Activated CD8-positive, alpha-beta T cell treated with anti-CD3 and anti-CD28 coated beads for 36 hours (primary cell): ENCODE measurements around the gene SMARCD3. TPM values are rescaled to one million over a fixed set of nuclear protein-coding genes. Genes with fewer than 3 reads are reported as not detected.

Experiments
- ATAC-seq: fragments of 200-7000 bp; cut with Tn5 transposase; one replicate; pipeline ENCODE4 v1.10.0; 2021; ENCODE audit warnings: mild to moderate bottlenecking, moderate library complexity
- CTCF ChIA-PET: fragments of 350-600 bp; sonication (Branson Sonifier 250); formaldehyde crosslinking; loops from one replicate; lab custom pipeline; 2021; ENCODE audit warnings: antibody characterized with exemption; lab: Charles Lee
- POLR2A ChIA-PET: fragments of 350-600 bp; sonication (Branson Sonifier 250); formaldehyde crosslinking; loops from one replicate; lab custom pipeline; 2021; ENCODE audit warnings: antibody characterized with exemption; lab: Charles Lee
- DNase-seq: peaks from one replicate; pipeline ENCODE4 v3.0.0-alpha.2; 2020
- H3K27ac Mint-ChIP-seq: one replicate; pipeline ENCODE4 v1.8.0; 2021; ENCODE audit warnings: mild to moderate bottlenecking, mixed read lengths
- H3K27me3 Mint-ChIP-seq: one replicate; pipeline ENCODE4 v1.8.0; 2021; ENCODE audit warnings: mixed read lengths
- H3K36me3 Mint-ChIP-seq: one replicate; pipeline ENCODE4 v1.8.0; 2021; ENCODE audit warnings: low read depth, mixed read lengths
- H3K4me1 Mint-ChIP-seq: one replicate; pipeline ENCODE4 v1.8.0; 2021; ENCODE audit warnings: low read depth, mixed read lengths
- H3K4me3 Mint-ChIP-seq: one replicate; pipeline ENCODE4 v1.8.0; 2021; ENCODE audit warnings: mild to moderate bottlenecking, moderate library complexity, mixed read lengths
- H3K9me3 Mint-ChIP-seq: one replicate; pipeline ENCODE4 v1.8.0; 2021; ENCODE audit warnings: mixed read lengths
- intact Hi-C: fragments of 100-400 bp; cut with micrococcal nuclease; formaldehyde crosslinking; loops from one replicate; pipeline ENCODE4 v1.10.0; 2022
- total RNA-seq, 2 experiments: library from RNA; stranded (reverse); gene quantifications; one replicate each; pipeline ENCODE4 v1.2.3, GENCODE V29; 2021
- TF ChIP-seq, protein P1 (sequence below): fragments of 200-600 bp; IDR thresholded peaks from one replicate; pipeline ENCODE4 v1.8.0; 2022; ENCODE audit warnings: antibody characterized with exemption, mild to moderate bottlenecking

The SMARCD3 gene
- total RNA-seq, 2 experiments from 2014 or later = 8.2 to 8.9 TPM

DNA sequence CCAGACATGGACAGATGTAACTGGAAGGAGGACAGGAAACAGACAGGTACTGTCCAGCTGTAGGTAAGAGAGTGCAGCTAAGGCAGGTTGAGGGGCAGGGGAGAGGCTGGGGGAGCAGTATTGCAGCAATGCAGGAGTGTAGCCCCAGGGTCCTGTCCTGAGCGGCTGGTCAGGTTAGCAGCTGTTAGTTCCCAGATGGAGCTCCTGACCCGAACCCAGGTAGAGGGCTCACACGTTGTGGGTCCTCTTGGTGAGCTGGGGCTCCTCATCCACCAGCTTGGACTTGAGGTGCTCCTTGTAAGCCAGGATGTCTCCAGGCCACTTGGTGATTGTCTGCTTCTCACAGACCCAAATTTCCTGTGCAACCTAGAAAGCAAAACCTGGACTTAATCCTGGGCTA lies 34.7 kb downstream of the SMARCD3 start:
- CTCF ChIA-PET = interaction anchor here (1.0 to 1.5 kb wide), 3 partner anchors 12 to 90 kb away, joined by 3 to 6 read pairs (median 4); no protein-coding TSS in a partner anchor

DNA sequence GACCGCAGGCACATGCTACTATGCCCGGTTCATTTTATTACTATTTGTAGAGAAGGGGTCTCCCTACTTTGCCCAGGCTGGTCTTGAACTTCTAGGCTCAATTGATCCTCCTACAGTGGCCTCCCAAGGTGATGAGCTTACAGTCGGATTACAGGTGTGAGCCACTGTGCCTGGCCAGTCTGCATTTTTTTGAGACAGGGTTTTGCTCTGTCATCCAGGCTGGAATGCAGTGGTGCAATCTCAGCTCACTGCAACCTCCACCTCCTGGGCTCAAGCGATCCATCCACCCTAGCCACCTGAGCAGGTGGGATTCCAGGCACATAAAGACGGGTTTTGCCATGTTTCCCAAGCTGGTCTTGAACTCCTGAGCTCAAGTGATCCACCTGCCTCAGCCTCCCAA lies 35.9 kb downstream of the SMARCD3 start:
- ATAC-seq = no peak
- Mint-ChIP-seq H3K36me3 (peaks cover 31% of the 10 kb centered on the region), H3K27ac (no peak overlapping the region), H3K4me1 (peaks cover 7% of the 10 kb centered on the region), H3K9me3 (no peaks in the 10 kb centered on the region), H3K27me3 (no peaks in the 10 kb centered on the region), H3K4me3 (no peak overlapping the region)
- CTCF ChIA-PET = interaction anchor here (0.9 to 1.4 kb wide), 3 partner anchors 13 to 89 kb away, joined by 3 to 6 read pairs (median 3); no protein-coding TSS in a partner anchor
- intact Hi-C loops = no loop called here
- TF ChIP-seq, protein P1, sequence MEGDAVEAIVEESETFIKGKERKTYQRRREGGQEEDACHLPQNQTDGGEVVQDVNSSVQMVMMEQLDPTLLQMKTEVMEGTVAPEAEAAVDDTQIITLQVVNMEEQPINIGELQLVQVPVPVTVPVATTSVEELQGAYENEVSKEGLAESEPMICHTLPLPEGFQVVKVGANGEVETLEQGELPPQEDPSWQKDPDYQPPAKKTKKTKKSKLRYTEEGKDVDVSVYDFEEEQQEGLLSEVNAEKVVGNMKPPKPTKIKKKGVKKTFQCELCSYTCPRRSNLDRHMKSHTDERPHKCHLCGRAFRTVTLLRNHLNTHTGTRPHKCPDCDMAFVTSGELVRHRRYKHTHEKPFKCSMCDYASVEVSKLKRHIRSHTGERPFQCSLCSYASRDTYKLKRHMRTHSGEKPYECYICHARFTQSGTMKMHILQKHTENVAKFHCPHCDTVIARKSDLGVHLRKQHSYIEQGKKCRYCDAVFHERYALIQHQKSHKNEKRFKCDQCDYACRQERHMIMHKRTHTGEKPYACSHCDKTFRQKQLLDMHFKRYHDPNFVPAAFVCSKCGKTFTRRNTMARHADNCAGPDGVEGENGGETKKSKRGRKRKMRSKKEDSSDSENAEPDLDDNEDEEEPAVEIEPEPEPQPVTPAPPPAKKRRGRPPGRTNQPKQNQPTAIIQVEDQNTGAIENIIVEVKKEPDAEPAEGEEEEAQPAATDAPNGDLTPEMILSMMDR = no peak
- POLR2A ChIA-PET = interaction anchor here (1.2 to 1.6 kb wide), 2 partner anchors 10 to 12 kb away, joined by 3 to 4 read pairs; no protein-coding TSS in a partner anchor
- DNase-seq = no peak

More for the DNA sequence above, 34.7 kb downstream of the SMARCD3 start:
- Mint-ChIP-seq H3K36me3 (peaks cover 42% of the 10 kb centered on the region), H3K4me1 (no peaks in the 10 kb centered on the region), H3K27me3 (no peaks in the 10 kb centered on the region), H3K27ac (no peak overlapping the region), H3K4me3 (no peak overlapping the region), H3K9me3 (no peaks in the 10 kb centered on the region)
- TF ChIP-seq, protein P1 = no peak
- no peak for DNase-seq
- POLR2A ChIA-PET = interaction anchor here (1.4 to 2.4 kb wide), 3 partner anchors 9 to 13 kb away, joined by 3 to 9 read pairs (median 4); partner anchors contain the start of gene ABCF2
- intact Hi-C loops = no loop called here
- ATAC-seq = no peak

DNA sequence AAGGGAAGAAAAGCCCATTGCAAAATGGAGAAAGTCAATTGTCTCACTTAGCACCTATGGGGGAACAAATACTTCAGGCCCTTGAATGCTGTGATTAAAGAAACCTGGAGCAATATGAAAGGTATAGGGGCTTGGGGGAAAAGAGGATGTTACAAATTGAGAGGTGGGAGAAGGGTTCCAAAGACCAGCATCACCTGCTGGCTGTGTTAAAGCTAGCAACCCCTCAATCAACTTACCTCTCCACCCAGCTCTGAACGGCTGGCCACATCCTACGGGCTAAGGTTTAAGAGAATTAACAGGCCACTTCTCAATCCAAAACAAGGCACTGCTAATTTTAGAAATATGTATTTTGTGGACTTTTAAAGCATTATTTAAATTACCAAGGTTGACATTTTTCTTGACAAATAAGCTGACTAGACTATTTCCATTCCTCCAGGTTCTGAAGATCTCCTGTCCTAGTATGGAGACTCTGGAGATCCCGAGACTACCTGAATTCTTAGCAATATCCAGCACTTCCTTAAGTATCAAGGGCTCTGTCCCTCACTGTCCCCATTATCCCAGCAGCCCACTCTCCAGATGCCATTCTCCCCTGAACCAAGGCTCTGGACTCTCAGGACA lies 37.2 kb downstream of the SMARCD3 start:
- Mint-ChIP-seq H3K36me3 (peaks cover 30% of the 10 kb centered on the region), H3K27me3 (no peaks in the 10 kb centered on the region), H3K27ac (no peak overlapping the region), H3K9me3 (no peaks in the 10 kb centered on the region), H3K4me1 (peaks cover 18% of the 10 kb centered on the region), H3K4me3 (no peak overlapping the region)
- ChIA-PET POLR2A (interaction anchor here (0.7 to 5.7 kb wide), 5 partner anchors 8 to 51 kb away, joined by 3 to 22 read pairs (median 4); partner anchors contain the start of genes ABCF2 and CHPF2), CTCF (interaction anchor here (2.0 kb wide), 1 partner anchor 33 kb away, joined by 6 read pairs; no protein-coding TSS in a partner anchor)
- intact Hi-C loops = no loop called here
- TF ChIP-seq, protein P1 = no peak
- no peak for DNase-seq
- no peak for ATAC-seq

DNA sequence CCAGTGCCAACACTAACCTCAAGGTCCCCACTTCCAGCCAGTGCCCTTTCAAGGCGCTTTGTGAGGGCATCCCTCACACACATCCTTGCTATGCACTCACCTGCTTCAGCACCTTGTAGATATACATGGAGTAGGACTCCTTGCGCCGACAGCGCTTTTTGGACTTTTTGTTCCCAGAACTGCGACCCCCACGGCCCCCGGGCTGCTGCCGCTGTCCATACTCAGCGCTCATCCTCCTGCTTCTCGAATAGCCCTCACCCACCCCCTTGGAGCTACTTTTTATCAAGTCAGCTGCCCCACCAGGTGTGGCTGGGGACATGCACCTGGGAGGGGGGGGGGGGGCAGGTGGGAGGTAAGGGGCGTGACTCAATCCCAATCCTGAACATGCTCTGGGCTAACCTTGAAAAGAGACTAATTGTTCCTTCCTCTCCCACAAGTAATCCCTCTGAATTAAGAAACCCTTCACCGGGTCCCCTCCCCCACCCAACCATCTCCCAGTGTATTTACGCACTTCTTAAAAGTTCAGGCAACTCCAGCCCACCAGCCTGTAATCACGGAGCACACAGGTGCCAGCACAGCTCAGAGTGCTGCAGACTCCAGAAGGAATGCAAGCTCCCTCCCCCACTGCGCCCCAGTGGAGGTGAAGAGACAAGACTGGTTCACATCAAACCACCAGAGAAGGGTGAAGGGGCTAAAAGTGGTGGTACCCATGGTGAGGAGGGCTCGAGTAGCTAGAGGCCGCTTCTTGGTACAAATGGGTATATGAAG lies 38.2 kb downstream of the SMARCD3 start, which contains the start of gene H2BK1:
H2BK1 (minus strand) TSS at position 402 of the 768 bp plus-strand sequence; CDS start at position 232, 170 bp downstream.
- peaks cover 24% of the 10 kb centered on the region for H3K36me3 Mint-ChIP-seq
- POLR2A ChIA-PET = interaction anchor here (1.1 to 5.7 kb wide), 3 partner anchors 9 to 16 kb away, joined by 3 to 22 read pairs (median 6); partner anchors contain the start of gene ABCF2
- H3K9me3 Mint-ChIP-seq = no peaks in the 10 kb centered on the region
- intact Hi-C loops = no loop called here
- no peaks in the 10 kb centered on the region for H3K27me3 Mint-ChIP-seq
- H3K27ac Mint-ChIP-seq = no peak within 1 kb of the TSS
- no peak within 1 kb of the TSS for H3K4me3 Mint-ChIP-seq
- no peak for ATAC-seq
- CTCF ChIA-PET = interaction anchor here (1.6 to 2.0 kb wide), 2 partner anchors 34 kb away, joined by 6 read pairs; no protein-coding TSS in a partner anchor
- H3K4me1 Mint-ChIP-seq = peaks cover 20% of the 10 kb centered on the region
- no peak for DNase-seq
- TF ChIP-seq, protein P1 = no peak
